Endothelial cell (in vitro differentiated cells): ENCODE results near the gene FARP1. TPM values are rescaled to one million over a fixed set of nuclear protein-coding genes. Genes with fewer than 3 reads are reported as not detected.

ENCODE experiments used
- DNase-seq: peaks from one replicate; pipeline ENCODE4 v3.0.0; 2021; ENCODE audit warnings: low spot score
- H3K27ac Mint-ChIP-seq: one replicate; pipeline ENCODE4 v1.8.0; 2021; ENCODE audit warnings: mixed read lengths, inconsistent platforms; ENCODE audit not compliant: unreplicated experiment
- H3K27me3 Mint-ChIP-seq: one replicate; pipeline ENCODE4 v1.8.0; 2021; ENCODE audit warnings: mild to moderate bottlenecking, moderate library complexity, mixed read lengths, inconsistent platforms; ENCODE audit not compliant: unreplicated experiment
- H3K36me3 Mint-ChIP-seq: one replicate; pipeline ENCODE4 v1.8.0; 2021; ENCODE audit warnings: mild to moderate bottlenecking, low read depth, mixed read lengths, inconsistent platforms; ENCODE audit not compliant: unreplicated experiment
- H3K4me1 Mint-ChIP-seq: one replicate; pipeline ENCODE4 v1.8.0; 2021; ENCODE audit warnings: mild to moderate bottlenecking, mixed read lengths, inconsistent platforms; ENCODE audit not compliant: unreplicated experiment
- H3K4me3 Mint-ChIP-seq: one replicate; pipeline ENCODE4 v1.8.0; 2021; ENCODE audit warnings: mild to moderate bottlenecking, mixed read lengths, inconsistent platforms; ENCODE audit not compliant: unreplicated experiment
- H3K9me3 Mint-ChIP-seq: one replicate; pipeline ENCODE4 v1.8.0; 2021; ENCODE audit warnings: mixed read lengths, inconsistent platforms; ENCODE audit not compliant: unreplicated experiment
- total RNA-seq: library from RNA; stranded (reverse); fragmentation: NEBNext Ultra II Directional; extraction: Animal tissue kit (Norgen Biotek cat#: 25700); gene quantifications from one replicate; pipeline ENCODE4 v1.2.1, GENCODE V29; 2021; ENCODE audit not compliant: unreplicated experiment
- TF ChIP-seq, protein P1 (sequence below): fragments of 200-600 bp; sonication (generic); IDR thresholded peaks from one replicate; pipeline ENCODE4 v1.5.0; 2021; ENCODE audit warnings: antibody characterized with exemption; ENCODE audit not compliant: unreplicated experiment

Gene FARP1
- total RNA-seq, 1 donor from 2014 or later, result 167 TPM

DNA sequence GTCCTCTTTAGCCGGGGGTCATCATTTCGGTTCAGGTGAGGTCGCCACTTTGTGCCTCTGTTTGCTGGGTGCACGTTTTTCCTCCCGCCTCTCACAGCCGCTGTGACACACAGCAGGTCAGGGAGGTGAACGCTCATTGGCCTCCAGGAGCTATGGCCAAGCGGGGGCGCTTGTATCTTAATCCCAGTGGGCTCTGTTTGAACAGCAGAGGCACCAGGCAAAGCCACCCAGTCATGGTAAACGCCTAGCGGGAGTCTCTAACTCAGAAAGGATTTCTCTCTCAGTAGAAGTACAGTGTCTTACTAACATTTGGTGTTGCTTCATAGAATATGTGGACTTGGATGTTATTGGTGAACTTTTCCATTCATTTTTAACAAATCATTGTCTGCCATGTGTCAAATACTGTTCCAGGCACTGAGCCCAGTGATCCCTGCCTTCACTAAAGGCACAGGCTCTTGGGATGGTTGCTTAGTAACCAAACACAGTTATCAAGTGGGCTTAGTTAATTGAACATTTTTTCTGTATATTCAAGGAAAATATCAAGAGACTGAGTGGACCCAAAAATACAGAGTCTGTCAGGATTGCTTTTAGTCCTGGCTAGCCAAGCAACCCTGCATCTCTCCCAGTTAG lies 247.3 kb downstream of the FARP1 start:
- Mint-ChIP-seq H3K27me3 (no peaks in the 10 kb centered on the region), H3K4me3 (no peak overlapping the region), H3K9me3 (no peaks in the 10 kb centered on the region), H3K4me1 (peaks cover 9% of the 10 kb centered on the region), H3K27ac (no peak overlapping the region), H3K36me3 (peaks cover 31% of the 10 kb centered on the region)
- TF ChIP-seq, protein P1, sequence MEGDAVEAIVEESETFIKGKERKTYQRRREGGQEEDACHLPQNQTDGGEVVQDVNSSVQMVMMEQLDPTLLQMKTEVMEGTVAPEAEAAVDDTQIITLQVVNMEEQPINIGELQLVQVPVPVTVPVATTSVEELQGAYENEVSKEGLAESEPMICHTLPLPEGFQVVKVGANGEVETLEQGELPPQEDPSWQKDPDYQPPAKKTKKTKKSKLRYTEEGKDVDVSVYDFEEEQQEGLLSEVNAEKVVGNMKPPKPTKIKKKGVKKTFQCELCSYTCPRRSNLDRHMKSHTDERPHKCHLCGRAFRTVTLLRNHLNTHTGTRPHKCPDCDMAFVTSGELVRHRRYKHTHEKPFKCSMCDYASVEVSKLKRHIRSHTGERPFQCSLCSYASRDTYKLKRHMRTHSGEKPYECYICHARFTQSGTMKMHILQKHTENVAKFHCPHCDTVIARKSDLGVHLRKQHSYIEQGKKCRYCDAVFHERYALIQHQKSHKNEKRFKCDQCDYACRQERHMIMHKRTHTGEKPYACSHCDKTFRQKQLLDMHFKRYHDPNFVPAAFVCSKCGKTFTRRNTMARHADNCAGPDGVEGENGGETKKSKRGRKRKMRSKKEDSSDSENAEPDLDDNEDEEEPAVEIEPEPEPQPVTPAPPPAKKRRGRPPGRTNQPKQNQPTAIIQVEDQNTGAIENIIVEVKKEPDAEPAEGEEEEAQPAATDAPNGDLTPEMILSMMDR, result no peak
- no peak for DNase-seq

DNA sequence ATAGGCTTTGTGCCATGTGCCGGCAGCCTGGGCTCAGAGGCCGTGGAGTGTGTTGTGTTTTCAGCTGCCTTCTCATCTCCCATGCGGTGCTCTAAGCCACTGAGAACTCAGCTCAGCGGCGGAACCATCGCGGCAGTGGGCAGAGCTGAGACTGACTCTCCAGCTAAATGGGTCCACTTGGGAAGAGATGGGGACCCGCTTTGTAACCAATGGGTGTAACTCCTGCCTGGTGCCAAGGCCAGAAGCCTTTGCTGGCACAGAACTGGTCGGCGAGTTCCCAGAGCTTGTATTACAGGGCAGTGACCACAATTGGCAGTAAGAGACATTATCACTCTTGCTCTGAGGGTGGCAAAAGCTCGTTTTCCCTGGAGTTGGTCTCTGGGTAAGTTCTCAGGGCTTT lies 251.0 kb downstream of the FARP1 start:
- TF ChIP-seq, protein P1, result no peak
- H3K27me3 Mint-ChIP-seq, result no peaks in the 10 kb centered on the region
- no peak for DNase-seq
- H3K27ac Mint-ChIP-seq, result no peak overlapping the region
- H3K9me3 Mint-ChIP-seq, result no peaks in the 10 kb centered on the region
- no peaks in the 10 kb centered on the region for H3K4me1 Mint-ChIP-seq
- H3K4me3 Mint-ChIP-seq, result no peak overlapping the region
- peaks cover 37% of the 10 kb centered on the region for H3K36me3 Mint-ChIP-seq

DNA sequence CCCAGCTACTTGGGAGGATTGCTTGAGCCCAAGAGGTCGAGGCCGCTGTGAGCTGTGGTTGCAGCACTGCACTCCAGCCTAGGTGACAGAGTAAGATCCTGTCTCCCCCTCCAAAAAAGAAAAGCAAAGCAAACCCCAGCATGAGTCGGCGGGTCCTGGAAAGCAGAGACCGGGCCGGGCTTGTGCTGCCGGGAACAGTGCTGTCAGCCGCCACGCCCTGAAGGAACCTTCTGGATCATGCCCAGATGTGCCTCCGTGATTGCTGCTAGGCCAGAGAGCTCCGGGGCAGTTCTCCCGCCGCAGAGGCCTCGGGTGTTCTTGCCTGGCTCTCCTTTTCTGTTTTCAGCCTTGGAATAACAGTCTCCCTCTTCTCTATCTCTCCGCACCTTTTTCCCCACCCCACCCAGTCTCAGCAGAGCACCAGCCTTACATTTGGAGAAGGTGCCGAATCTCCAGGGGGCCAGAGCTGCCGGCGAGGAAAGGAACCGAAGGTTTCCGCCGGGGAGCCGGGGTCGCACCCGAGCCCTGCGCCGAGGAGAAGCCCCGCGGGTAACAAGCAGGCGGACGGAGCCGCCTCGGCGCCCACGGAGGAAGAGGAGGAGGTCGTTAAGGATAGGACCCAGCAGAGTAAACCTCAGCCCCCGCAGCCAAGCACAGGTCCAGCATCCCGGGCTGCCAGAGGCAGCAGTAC lies 252.1 kb downstream of the FARP1 start:
- peaks cover 2% of the 10 kb centered on the region for H3K27me3 Mint-ChIP-seq
- H3K4me3 Mint-ChIP-seq, result no peak overlapping the region
- H3K4me1 Mint-ChIP-seq, result no peaks in the 10 kb centered on the region
- H3K27ac Mint-ChIP-seq, result no peak overlapping the region
- no peak for DNase-seq
- peaks cover 37% of the 10 kb centered on the region for H3K36me3 Mint-ChIP-seq
- TF ChIP-seq, protein P1, result no peak
- H3K9me3 Mint-ChIP-seq, result no peaks in the 10 kb centered on the region

DNA sequence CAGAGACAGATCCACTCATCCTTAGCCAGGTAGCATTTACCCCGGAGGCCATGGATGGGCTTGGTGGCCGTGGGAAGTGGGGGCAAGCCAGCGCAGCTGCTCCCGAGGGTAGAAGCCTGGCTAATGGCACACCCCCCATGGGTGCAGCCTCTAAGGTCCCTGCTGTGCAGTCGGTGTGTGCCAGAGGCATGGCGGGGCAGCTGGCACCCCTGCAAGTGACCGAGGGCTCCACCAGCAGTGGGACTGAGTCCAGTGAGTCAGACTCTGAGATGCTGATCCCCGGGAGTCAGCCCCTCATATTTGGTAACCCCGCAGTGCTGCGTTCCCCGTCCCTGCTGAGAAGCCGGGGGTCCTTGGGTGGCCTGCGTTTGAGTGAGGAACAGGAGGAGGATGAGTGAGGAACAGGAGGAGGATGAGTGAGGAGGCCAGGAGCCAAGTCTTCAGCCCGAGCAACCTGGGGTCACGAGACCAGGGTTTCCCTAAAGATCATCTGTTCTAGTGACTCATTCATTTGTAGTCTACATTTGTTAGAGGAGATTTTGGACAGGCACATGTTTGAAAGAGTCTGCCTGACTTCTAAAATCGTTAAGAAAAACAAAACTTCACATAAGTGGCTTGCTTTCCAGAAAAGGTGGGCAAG lies 253.3 kb downstream of the FARP1 start:
- peaks cover 2% of the 10 kb centered on the region for H3K27me3 Mint-ChIP-seq
- peaks cover 29% of the 10 kb centered on the region for H3K36me3 Mint-ChIP-seq
- no peak overlapping the region for H3K27ac Mint-ChIP-seq

More for the DNA sequence above, 253.3 kb downstream of the FARP1 start:
- Mint-ChIP-seq H3K4me3 (no peak overlapping the region), H3K4me1 (no peaks in the 10 kb centered on the region), H3K9me3 (no peaks in the 10 kb centered on the region)
- no peak for DNase-seq
- TF ChIP-seq, protein P1, result no peak
